ENCODE data around the gene VTI1A.

GRCh38 chr10:112553315-112553714, 106.3 kb downstream of the VTI1A start:
- TF ChIP-seq CTCF (IDR thresholded peaks at IDR 0.05) (no peak), POLR2A (IDR thresholded peaks at IDR 0.05) (no peak), POLR2AphosphoS5 (IDR thresholded peaks at IDR 0.05) (no peak)

Measured in upper lobe of left lung (tissue), 4 donors.